ENCODE measurements around the gene ITPR2. TPM values are rescaled to one million over a fixed set of nuclear protein-coding genes. Genes with fewer than 3 reads are reported as not detected.
A peak's percentile ranks its signal among the peaks of the same experiment; 100 is the strongest.

Gene ITPR2
- total and polyA plus RNA-seq, 12 donors, result 5.1 to 144 (median 66.4) TPM

GRCh38 chr12:26666286-26666685 is 166.7 kb downstream of the ITPR2 start:
- intact Hi-C loops (cut with DNase I), result no loop called here
- Histone ChIP-seq H3K27me3 (no peaks in the 10 kb centered on the region), H3K4me3 (no peak overlapping the region), H3K27ac (no peak overlapping the region), H3K36me3 (replicated peaks in 1 of 2) (no peaks in the 10 kb centered on the region), H3K9me3 (replicated peaks in 1 of 3) (no peaks in the 10 kb centered on the region), H3K4me1 (replicated peaks in 1 of 2) (peaks cover 6 to 11% of the 10 kb centered on the region in 2 donors)
- no peak for DNase-seq
- TF ChIP-seq CTCF (IDR thresholded peaks at IDR 0.05) (no peak), POLR2A (IDR thresholded peaks at IDR 0.05) (no peak)
- 94 to 96% (median 95%) methylated on average over 5 of the region's 5 CpGs for WGBS, 4 donors

- H3K27me3 ChIP-seq, result no peaks in the 10 kb centered on the region
- H3K4me1 ChIP-seq (replicated peaks in 1 of 2), result peaks cover 0 to 12% of the 10 kb centered on the region in 2 donors
- WGBS, 4 donors, result 81 to 98% (median 86%) methylated on average over 3 of the region's 3 CpGs
- peaks cover 0 to 13% of the 10 kb centered on the region in 2 donors for H3K36me3 ChIP-seq (replicated peaks in 1 of 2)
- intact Hi-C loops (cut with DNase I), result no loop called here
- DNase-seq, result no peak
- TF ChIP-seq POLR2A (IDR thresholded peaks at IDR 0.05), result no peak
- TF ChIP-seq CTCF (IDR thresholded peaks at IDR 0.05), result no peak
- H3K9me3 ChIP-seq (replicated peaks in 1 of 3), result no peaks in the 10 kb centered on the region
- H3K27ac ChIP-seq, result no peak overlapping the region
- no peak overlapping the region for H3K4me3 ChIP-seq
These were observed 171.6 kb downstream of the ITPR2 start for GRCh38 chr12:26661399-26661798.

GRCh38 chr12:26659930-26660329 is 173.1 kb downstream of the ITPR2 start:
- intact Hi-C loops (cut with DNase I), result loop anchor here (10.0 kb wide), 2 partner anchors 45 to 565 kb away; no protein-coding TSS in a partner anchor
- DNase-seq, result no peak
- Histone ChIP-seq H3K27me3 (no peaks in the 10 kb centered on the region), H3K36me3 (replicated peaks in 1 of 2) (peaks cover 0 to 26% of the 10 kb centered on the region in 2 donors), H3K9me3 (replicated peaks in 1 of 3) (no peaks in the 10 kb centered on the region), H3K27ac (no peak overlapping the region), H3K4me1 (replicated peaks in 1 of 2) (peaks cover 0 to 12% of the 10 kb centered on the region in 2 donors), H3K4me3 (no peak overlapping the region)
- 47 to 97% (median 91%) methylated on average over 2 of the region's 2 CpGs for WGBS, 4 donors
- TF ChIP-seq POLR2A (IDR thresholded peaks at IDR 0.05) (no peak), CTCF (IDR thresholded peaks at IDR 0.05) (no peak)

GRCh38 chr12:26658991-26659390 is 174.0 kb downstream of the ITPR2 start:
- Histone ChIP-seq H3K4me3 (no peak overlapping the region), H3K4me1 (replicated peaks in 1 of 2) (peaks cover 0 to 12% of the 10 kb centered on the region in 2 donors), H3K36me3 (replicated peaks in 1 of 2) (peaks cover 0 to 34% of the 10 kb centered on the region in 2 donors), H3K27me3 (no peaks in the 10 kb centered on the region), H3K9me3 (replicated peaks in 1 of 3) (no peaks in the 10 kb centered on the region), H3K27ac (peak overlapping the region in 2 of 5 donors; percentile 15 to 33)
- DNase-seq, result peak in 1 of 7 donors; percentile 29
- TF ChIP-seq CTCF (IDR thresholded peaks at IDR 0.05) (no peak), POLR2A (IDR thresholded peaks at IDR 0.05) (peak in 1 of 2 donors; percentile 18)
- intact Hi-C loops (cut with DNase I), result loop anchor here (10.0 kb wide), 2 partner anchors 46 to 564 kb away; no protein-coding TSS in a partner anchor
- WGBS, 4 donors, result 31 to 40% (median 35%) methylated on average over 4 of the region's 4 CpGs

Measured in adrenal gland (tissue), 12 donors.